Naive B cell (primary cell): ENCODE results near the gene PTCH2. TPM values are rescaled to one million over a fixed set of nuclear protein-coding genes. Genes with fewer than 3 reads are reported as not detected.

ENCODE experiments used
- polyA plus RNA-seq, 6 donors: library from polyadenylated mRNA; unstranded; fragments of 300-500 nt; fragmentation: Illumina TruSeq; gene quantifications; one replicate each; pipeline ENCODE4 v1.2.3, GENCODE V29; 2021; ENCODE audit warnings: low read depth in 6 of 6

PTCH2 gene
- polyA plus RNA-seq, 6 donors from 2014 or later, result 0.27 TPM; not detected in 5

Other genes with a start within 250 kb of the PTCH2 start
- 10 to 100 TPM in 1 of 6 donors, 1 to 10 TPM in 5; 1.2 to 10.3 (median 7.4) TPM for gene TMEM53, start 168.8 kb downstream of the PTCH2 start, polyA plus RNA-seq
- gene ARMH1, start 168.5 kb downstream of the PTCH2 start, polyA plus RNA-seq, result 10 to 100 TPM; 14.0 to 28.1 (median 18.6) TPM
- not detected for gene RNU5D-1, start 112.1 kb downstream of the PTCH2 start, polyA plus RNA-seq
- gene KIF2C, start 103.4 kb downstream of the PTCH2 start, polyA plus RNA-seq, result under 1 TPM in 4 of 6 donors, not detected in 2; 0.23 to 0.85 (median 0.33) TPM
- gene RPS8, start 67.7 kb downstream of the PTCH2 start, polyA plus RNA-seq, result 1,000 to 10,000 TPM in 5 of 6 donors, 100 to 1,000 TPM in 1; 896 to 1,302 (median 1,132) TPM
- gene BEST4, start 55.1 kb downstream of the PTCH2 start, polyA plus RNA-seq, result under 1 TPM in 1 of 6 donors, not detected in 5; 0.12 TPM
- gene PLK3, start 42.9 kb downstream of the PTCH2 start, polyA plus RNA-seq, result 1 to 10 TPM; 2.6 to 9.2 (median 5.0) TPM
- gene DYNLT4, start 35.9 kb downstream of the PTCH2 start, polyA plus RNA-seq, result not detected
- gene BTBD19, start 34.7 kb downstream of the PTCH2 start, polyA plus RNA-seq, result under 1 TPM in 3 of 6 donors, not detected in 3; 0.09 to 0.57 (median 0.31) TPM
- gene EIF2B3, start 143.3 kb upstream of the PTCH2 start, polyA plus RNA-seq, result 10 to 100 TPM; 15.1 to 23.5 (median 18.1) TPM
- gene HECTD3, start 168.1 kb upstream of the PTCH2 start, polyA plus RNA-seq, result 10 to 100 TPM in 5 of 6 donors, 1 to 10 TPM in 1; 9.1 to 31.6 (median 16.1) TPM
- 10 to 100 TPM; 59.9 to 95.9 (median 77.4) TPM for gene UROD, start 169.0 kb upstream of the PTCH2 start, polyA plus RNA-seq